Keratinocyte (primary cell): Measurements from ENCODE around the gene KIAA1958. TPM values are rescaled to one million over a fixed set of nuclear protein-coding genes. Genes with fewer than 3 reads are reported as not detected.
"Not testable (repeated sequence)": the region's sequence is repeated elsewhere in the genome, so short reads cannot be mapped to it uniquely, and the experiment has no call there.

ENCODE experiments used
- DNase-seq: peaks from one replicate; pipeline ENCODE4 v3.0.0-alpha.2; 2011; ENCODE audit warnings: low read depth, missing footprints, low spot score
- FAIRE-seq: peaks from 2 replicates; lab custom pipeline; 2011; peaks lifted over from hg19 to GRCh38; lab: Jason Lieb, UNC
- H2AFZ ChIP-seq: 2 replicates; pipeline ENCODE4 v1.6.0; 2012; ENCODE audit warnings: low read length, control low read depth, inconsistent platforms; ENCODE audit not compliant: control insufficient read depth
- H3K27ac ChIP-seq: 2 replicates; pipeline ENCODE4 v1.5.1; 2011; ENCODE audit warnings: low read length; ENCODE audit not compliant: control insufficient read depth, insufficient read depth
- H3K27me3 ChIP-seq: 3 replicates; pipeline ENCODE4 v1.6.0; 2011; ENCODE audit warnings: low read length; ENCODE audit not compliant: control insufficient read depth, insufficient read depth; ENCODE audit errors: extremely low read depth
- H3K36me3 ChIP-seq, 2 experiments: 2 replicates in 1 of 2; 3 replicates in 1 of 2; pipeline ENCODE4 v1.5.1; 2011; ENCODE audit warnings: low read length in 2 of 2, mild to moderate bottlenecking in 1 of 2; ENCODE audit not compliant: control insufficient read depth in 2 of 2, insufficient read depth in 2 of 2; ENCODE audit errors: extremely low read depth in 1 of 2
- H3K4me1 ChIP-seq: 3 replicates; pipeline ENCODE4 v1.5.1; 2011; ENCODE audit warnings: low read length; ENCODE audit not compliant: control insufficient read depth, insufficient read depth; ENCODE audit errors: extremely low read depth
- H3K4me2 ChIP-seq: 3 replicates; pipeline ENCODE4 v1.6.0; 2011; ENCODE audit warnings: low read depth, low read length; ENCODE audit not compliant: control insufficient read depth, insufficient read depth; ENCODE audit errors: extremely low read depth
- H3K4me3 ChIP-seq, 3 experiments: fragments of 200-600 bp in 1 of 3; sonication (generic) in 1 of 3; 2 replicates in 2 of 3; 3 replicates in 1 of 3; pipeline ENCODE4 v1.5.1; 2011 to 2016; ENCODE audit warnings: low read length in 3 of 3, mild to moderate bottlenecking in 3 of 3, control low read depth in 2 of 3, inconsistent platforms in 1 of 3, low read depth in 1 of 3, mixed read lengths in 1 of 3, mixed run types in 1 of 3, moderate library complexity in 1 of 3; ENCODE audit not compliant: control insufficient read depth in 2 of 3, insufficient read depth in 2 of 3; ENCODE audit errors: extremely low read depth in 1 of 3
- H3K79me2 ChIP-seq: 2 replicates; pipeline ENCODE4 v1.6.0; 2012; ENCODE audit warnings: low read length; ENCODE audit not compliant: control insufficient read depth, insufficient read depth
- H3K9ac ChIP-seq: 3 replicates; pipeline ENCODE4 v1.6.0; 2011; ENCODE audit warnings: low read length; ENCODE audit not compliant: control insufficient read depth, insufficient read depth; ENCODE audit errors: extremely low read depth
- H3K9me1 ChIP-seq: 3 replicates; pipeline ENCODE4 v1.6.0; 2011; ENCODE audit warnings: low read length; ENCODE audit not compliant: control insufficient read depth, insufficient read depth; ENCODE audit errors: extremely low read depth
- H3K9me3 ChIP-seq: 2 replicates; pipeline ENCODE4 v1.5.1; 2012; ENCODE audit warnings: low read depth, low read length; ENCODE audit not compliant: control insufficient read depth
- H4K20me1 ChIP-seq: 3 replicates; pipeline ENCODE4 v1.6.0; 2011; ENCODE audit warnings: low read length; ENCODE audit not compliant: control insufficient read depth, insufficient read depth; ENCODE audit errors: extremely low read depth
- EZH2 ChIP-seq: IDR thresholded peaks from one replicate; pipeline ENCODE4 v1.6.1; 2012; ENCODE audit warnings: inconsistent platforms, mild to moderate bottlenecking, low read length, moderate library complexity
- dilution Hi-C: fragments of 300-500 bp; cut with MboI; formaldehyde crosslinking; loops from one replicate; pipeline ENCODE4 v1.7.0; 2020; ENCODE audit warnings: low sequenced_read_pairs; ENCODE audit not compliant: extremely low pct_ligation_motif_present
- polyA plus RNA-seq, 5 experiments: library from polyadenylated mRNA; depleted of rRNA in 3 of 5; stranded (reverse) in 3 of 5; stranded (forward) in 1 of 5; unstranded in 1 of 5; fragments of >200 nt; gene quantifications; 1 replicate in 1 of 5; 2 replicates in 3 of 5; 3 replicates in 1 of 5; pipeline versions ENCODE4 v1.2.1 to v1.2.3, GENCODE V29; 2011 to 2012; ENCODE audit warnings: missing spikeins in 2 of 5, low read depth in 1 of 5, low replicate concordance in 1 of 5
- TF ChIP-seq, protein P1 (sequence below), 3 experiments: IDR thresholded peaks in 1 of 3; conservative IDR thresholded peaks in 1 of 3; optimal IDR thresholded peaks in 1 of 3; 2 replicates in 2 of 3; 3 replicates in 1 of 3; pipeline versions ENCODE3 to v1.5.1; 2011; ENCODE audit warnings: low read length in 3 of 3, mild to moderate bottlenecking in 3 of 3, moderate library complexity in 2 of 3, control low read depth in 1 of 3, inconsistent platforms in 1 of 3; ENCODE audit not compliant: insufficient read depth in 2 of 3; ENCODE audit errors: extremely low read depth in 1 of 3

The KIAA1958 gene
- polyA plus RNA-seq, 1 donor (not counting 4 experiments of a cell fraction or from before 2014, with no cell fraction given) = 0.84 TPM

DNA sequence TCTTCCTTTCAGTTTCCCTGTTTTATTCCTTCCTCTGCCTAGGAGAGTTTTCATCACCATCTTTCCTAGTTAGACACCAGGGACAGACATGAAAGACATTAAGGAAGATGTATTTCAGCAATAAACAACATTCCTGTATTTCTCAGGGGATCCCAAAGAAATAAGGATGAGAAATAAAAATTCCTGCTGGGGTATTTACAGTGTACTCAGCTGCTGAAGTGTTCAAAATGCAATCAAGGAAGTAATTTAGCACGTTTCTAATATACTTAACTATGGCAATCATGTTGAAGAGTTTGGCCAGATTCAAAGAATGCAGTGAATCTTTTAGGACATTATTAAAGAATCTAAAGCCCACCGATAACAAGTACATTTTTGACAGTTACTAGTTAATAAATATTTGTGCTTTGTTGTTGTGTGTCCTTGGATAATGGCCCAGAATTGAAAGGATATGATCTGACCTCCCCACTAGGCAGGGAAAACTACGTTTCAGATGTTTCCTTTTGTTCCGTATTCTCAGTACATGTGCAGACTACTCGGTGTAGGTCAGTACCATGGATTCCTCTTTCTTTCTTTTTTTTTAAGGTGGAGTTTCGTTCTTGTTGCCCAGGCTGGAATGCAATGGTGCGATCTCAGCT lies 184.5 kb downstream of the KIAA1958 start:
- no peak overlapping the region for H3K4me2 ChIP-seq
- dilution Hi-C loops = no loop called here
- TF ChIP-seq EZH2 = no peak
- TF ChIP-seq, protein P1, sequence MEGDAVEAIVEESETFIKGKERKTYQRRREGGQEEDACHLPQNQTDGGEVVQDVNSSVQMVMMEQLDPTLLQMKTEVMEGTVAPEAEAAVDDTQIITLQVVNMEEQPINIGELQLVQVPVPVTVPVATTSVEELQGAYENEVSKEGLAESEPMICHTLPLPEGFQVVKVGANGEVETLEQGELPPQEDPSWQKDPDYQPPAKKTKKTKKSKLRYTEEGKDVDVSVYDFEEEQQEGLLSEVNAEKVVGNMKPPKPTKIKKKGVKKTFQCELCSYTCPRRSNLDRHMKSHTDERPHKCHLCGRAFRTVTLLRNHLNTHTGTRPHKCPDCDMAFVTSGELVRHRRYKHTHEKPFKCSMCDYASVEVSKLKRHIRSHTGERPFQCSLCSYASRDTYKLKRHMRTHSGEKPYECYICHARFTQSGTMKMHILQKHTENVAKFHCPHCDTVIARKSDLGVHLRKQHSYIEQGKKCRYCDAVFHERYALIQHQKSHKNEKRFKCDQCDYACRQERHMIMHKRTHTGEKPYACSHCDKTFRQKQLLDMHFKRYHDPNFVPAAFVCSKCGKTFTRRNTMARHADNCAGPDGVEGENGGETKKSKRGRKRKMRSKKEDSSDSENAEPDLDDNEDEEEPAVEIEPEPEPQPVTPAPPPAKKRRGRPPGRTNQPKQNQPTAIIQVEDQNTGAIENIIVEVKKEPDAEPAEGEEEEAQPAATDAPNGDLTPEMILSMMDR (optimal IDR thresholded peaks at IDR 0.05 in 1 of 3, IDR thresholded peaks at IDR 0.05 in 1 of 3, conservative IDR thresholded peaks at IDR 0.05 in 1 of 3; ENCODE audit: extremely low read depth in 1 of 3, insufficient read depth in 2 of 3, low read length in 3 of 3) = no peak
- no peak overlapping the region for H3K9ac ChIP-seq
- no peaks in the 10 kb centered on the region for H3K79me2 ChIP-seq
- no peak overlapping the region for H3K4me3 ChIP-seq
- no peaks in the 10 kb centered on the region for H3K36me3 ChIP-seq
- no peaks in the 10 kb centered on the region for H3K4me1 ChIP-seq
- H3K27ac ChIP-seq = no peak overlapping the region
- no peak for FAIRE-seq
- H2AFZ ChIP-seq = no peak overlapping the region
- H4K20me1 ChIP-seq = no peaks in the 10 kb centered on the region
- H3K27me3 ChIP-seq = peaks cover 5% of the 10 kb centered on the region
- no peaks in the 10 kb centered on the region for H3K9me1 ChIP-seq
- DNase-seq = no peak
- no peaks in the 10 kb centered on the region for H3K9me3 ChIP-seq

DNA sequence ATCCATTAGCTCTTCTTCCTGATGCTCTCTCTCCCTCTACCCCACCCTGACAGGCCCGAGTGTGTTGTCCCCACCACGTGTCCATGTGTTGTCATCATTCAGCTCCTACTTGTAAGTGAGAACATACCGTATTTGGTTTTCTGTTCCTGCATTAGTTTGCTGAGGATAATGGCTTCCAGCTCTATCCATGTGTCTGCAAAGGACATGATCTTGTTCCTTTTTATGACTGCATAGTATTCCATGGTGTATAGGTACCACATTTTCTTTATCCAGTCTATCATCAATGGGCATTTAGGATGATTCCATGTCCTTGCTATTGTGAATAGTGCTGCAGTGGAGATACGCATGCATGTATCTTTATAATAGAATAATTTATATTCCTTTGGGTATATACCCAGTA lies 186.6 kb downstream of the KIAA1958 start:
- H4K20me1 ChIP-seq, H3K9me1 ChIP-seq, H3K27me3 ChIP-seq, H3K36me3 ChIP-seq, H2AFZ ChIP-seq, H3K4me1 ChIP-seq, FAIRE-seq, H3K4me2 ChIP-seq, H3K4me3 ChIP-seq, DNase-seq, H3K27ac ChIP-seq, H3K9ac ChIP-seq, H3K79me2 ChIP-seq, H3K9me3 ChIP-seq, dilution Hi-C loops: not testable (repeated sequence)

DNA sequence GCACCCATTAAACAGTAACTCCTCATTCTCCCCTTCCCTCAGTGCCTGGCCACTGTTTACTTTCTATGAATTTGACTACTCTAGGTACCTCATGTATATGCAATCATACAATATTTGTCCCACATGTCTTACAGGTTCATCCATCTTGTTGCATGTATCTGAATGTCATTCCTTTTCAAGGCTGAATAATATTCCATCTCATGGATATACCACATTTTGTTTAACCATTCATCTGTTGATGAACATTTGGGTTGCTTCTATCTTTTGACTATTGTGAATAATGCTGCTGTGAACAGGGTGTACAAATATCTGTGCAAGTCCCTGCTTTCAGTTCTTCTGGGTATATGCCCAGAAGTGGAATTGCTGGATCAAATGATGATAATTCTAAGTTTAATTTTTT lies 190.4 kb downstream of the KIAA1958 start:
- peaks cover 8% of the 10 kb centered on the region for H3K9me3 ChIP-seq
- peaks cover under 1% of the 10 kb centered on the region for H3K4me1 ChIP-seq
- H3K36me3 ChIP-seq = no peaks in the 10 kb centered on the region
- no peak overlapping the region for H2AFZ ChIP-seq
- DNase-seq = no peak
- H3K27ac ChIP-seq = no peak overlapping the region
- no peaks in the 10 kb centered on the region for H3K79me2 ChIP-seq
- TF ChIP-seq, protein P1 (optimal IDR thresholded peaks at IDR 0.05 in 1 of 3, IDR thresholded peaks at IDR 0.05 in 1 of 3, conservative IDR thresholded peaks at IDR 0.05 in 1 of 3; ENCODE audit: extremely low read depth in 1 of 3, insufficient read depth in 2 of 3, low read length in 3 of 3) = no peak
- no peak for TF ChIP-seq EZH2
- no peak overlapping the region for H3K4me2 ChIP-seq
- H3K4me3 ChIP-seq = no peak overlapping the region
- no peaks in the 10 kb centered on the region for H3K9me1 ChIP-seq
- no peak for FAIRE-seq
- no peaks in the 10 kb centered on the region for H4K20me1 ChIP-seq
- dilution Hi-C loops = no loop called here
- no peak overlapping the region for H3K9ac ChIP-seq
- peaks cover 5% of the 10 kb centered on the region for H3K27me3 ChIP-seq
